NB4 (cell line): ENCODE measurements around the gene SLC12A7.
A peak's percentile ranks its signal among the peaks of the same experiment; 100 is the strongest.
"Not testable (repeated sequence)": the region's sequence is repeated elsewhere in the genome, so short reads cannot be mapped to it uniquely, and the experiment has no call there.

ENCODE experiments used
- DNase-seq: peaks from one replicate; pipeline ENCODE4 v3.0.0; 2010; ENCODE audit warnings: low read depth
- H3K4me3 ChIP-seq: one replicate; pipeline ENCODE4 v1.5.1; 2011; ENCODE audit warnings: mild to moderate bottlenecking, low read depth, low read length, moderate library complexity
- CTCF ChIP-seq: IDR thresholded peaks from one replicate; pipeline ENCODE4 v1.5.1; 2012; ENCODE audit warnings: low read depth, low read length
- MAX ChIP-seq: IDR thresholded peaks from 2 replicates; pipeline ENCODE4 v1.6.1; 2011; ENCODE audit warnings: low read depth, low read length
- MYC ChIP-seq: IDR thresholded peaks from 2 replicates; pipeline ENCODE4 v1.6.1; 2011; ENCODE audit warnings: low read depth, low read length
- POLR2A ChIP-seq: IDR thresholded peaks from 2 replicates; pipeline ENCODE4 v1.6.1; 2011; ENCODE audit warnings: mild to moderate bottlenecking; ENCODE audit not compliant: insufficient read length; ENCODE audit errors: extremely low read depth

The SLC12A7 gene

GRCh38 chr5:1003296-1003937 is 108.4 kb downstream of the SLC12A7 start:
- no peak overlapping the region for H3K4me3 ChIP-seq
- DNase-seq: peak; percentile 49
- TF ChIP-seq CTCF (no peak), MYC (peak; percentile 4; the same call in 1 of the 2 replicates)

- no peak for DNase-seq
- no peak overlapping the region for H3K4me3 ChIP-seq
- no peak for TF ChIP-seq MAX
- no peak for TF ChIP-seq MYC
- TF ChIP-seq CTCF: no peak
- no peak for TF ChIP-seq POLR2A
Measured at GRCh38 chr5:1002836-1003235, 109.0 kb downstream of the SLC12A7 start.

GRCh38 chr5:1002271-1002546 is 109.7 kb downstream of the SLC12A7 start:
- no peak for TF ChIP-seq CTCF
- no peak for TF ChIP-seq POLR2A
- TF ChIP-seq MYC: no peak
- TF ChIP-seq MAX: 0 out of 2 replicates have a peak, but pooled peaks have one; percentile 0
- no peak overlapping the region for H3K4me3 ChIP-seq
- no peak for DNase-seq

GRCh38 chr5:1001406-1002270 is 110.2 kb downstream of the SLC12A7 start:
- DNase-seq: peak; percentile 83
- no peak for TF ChIP-seq CTCF
- TF ChIP-seq MYC: 0 out of 2 replicates have a peak, but pooled peaks have one; percentile 15
- TF ChIP-seq MAX: peak; percentile 28; the same call in 1 of the 2 replicates
- TF ChIP-seq POLR2A: no peak
- H3K4me3 ChIP-seq: no peak overlapping the region

- not testable (repeated sequence) for DNase-seq, H3K4me3 ChIP-seq
Measured at GRCh38 chr5:1000831-1001230, 111.0 kb downstream of the SLC12A7 start.
